ENCODE data around the gene TPM1. TPM values are rescaled to one million over a fixed set of nuclear protein-coding genes. Genes with fewer than 3 reads are reported as not detected.

Gene TPM1
- total RNA-seq, 4 donors from 2014 or later = 5,599 to 7,718 (median 6,496) TPM

GRCh38 chr15:63000706-63001105 lies 41.8 kb upstream of the TPM1 start:
- WGBS = 88% methylated on average over 3 of the region's 3 CpGs
- no peak for DNase-seq (ENCODE audit: extremely low spot score)
- Histone ChIP-seq H3K36me3 (no peaks in the 10 kb centered on the region), H3K4me3 (no peak overlapping the region), H3K4me1 (peaks cover 0 to 4% (median 0%) of the 10 kb centered on the region in 4 donors), H3K9me3 (no peaks in the 10 kb centered on the region), H3K27ac (replicated peaks in 1 of 4) (no peak overlapping the region), H3K27me3 (no peaks in the 10 kb centered on the region)
- TF ChIP-seq POLR2A (IDR thresholded peaks at IDR 0.05; ENCODE audit: low read depth) (no peak), EP300 (IDR thresholded peaks at IDR 0.05) (no peak), POLR2AphosphoS5 (IDR thresholded peaks at IDR 0.05) (no peak)
- TF ChIP-seq, protein P1, sequence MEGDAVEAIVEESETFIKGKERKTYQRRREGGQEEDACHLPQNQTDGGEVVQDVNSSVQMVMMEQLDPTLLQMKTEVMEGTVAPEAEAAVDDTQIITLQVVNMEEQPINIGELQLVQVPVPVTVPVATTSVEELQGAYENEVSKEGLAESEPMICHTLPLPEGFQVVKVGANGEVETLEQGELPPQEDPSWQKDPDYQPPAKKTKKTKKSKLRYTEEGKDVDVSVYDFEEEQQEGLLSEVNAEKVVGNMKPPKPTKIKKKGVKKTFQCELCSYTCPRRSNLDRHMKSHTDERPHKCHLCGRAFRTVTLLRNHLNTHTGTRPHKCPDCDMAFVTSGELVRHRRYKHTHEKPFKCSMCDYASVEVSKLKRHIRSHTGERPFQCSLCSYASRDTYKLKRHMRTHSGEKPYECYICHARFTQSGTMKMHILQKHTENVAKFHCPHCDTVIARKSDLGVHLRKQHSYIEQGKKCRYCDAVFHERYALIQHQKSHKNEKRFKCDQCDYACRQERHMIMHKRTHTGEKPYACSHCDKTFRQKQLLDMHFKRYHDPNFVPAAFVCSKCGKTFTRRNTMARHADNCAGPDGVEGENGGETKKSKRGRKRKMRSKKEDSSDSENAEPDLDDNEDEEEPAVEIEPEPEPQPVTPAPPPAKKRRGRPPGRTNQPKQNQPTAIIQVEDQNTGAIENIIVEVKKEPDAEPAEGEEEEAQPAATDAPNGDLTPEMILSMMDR (IDR thresholded peaks at IDR 0.05) = no peak
- intact Hi-C loops (cut with DNase I) = no loop called here

DNA sequence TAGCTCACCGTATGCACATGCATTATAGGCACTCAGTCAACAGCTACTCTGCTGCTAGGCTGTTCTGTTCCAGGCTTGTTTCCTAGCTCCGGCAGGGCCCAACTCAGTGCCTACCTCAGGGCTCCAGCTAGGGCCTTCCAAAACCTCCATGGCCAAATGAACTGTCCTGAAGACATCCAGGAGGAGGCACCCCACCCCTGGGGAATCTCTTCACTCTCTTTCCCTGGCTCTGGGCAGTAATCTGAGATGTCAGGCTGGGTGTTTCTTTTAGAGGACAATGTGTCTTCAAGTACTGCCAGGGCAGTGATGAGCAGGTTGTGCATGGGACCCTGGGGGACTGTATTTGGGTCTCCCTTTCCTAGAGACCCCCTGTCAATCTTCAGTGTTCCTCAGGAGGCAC lies 38.3 kb upstream of the TPM1 start:
- Histone ChIP-seq H3K36me3 (no peaks in the 10 kb centered on the region), H3K4me1 (peaks cover 0 to 4% (median 0%) of the 10 kb centered on the region in 4 donors), H3K9me3 (no peaks in the 10 kb centered on the region), H3K4me3 (no peak overlapping the region), H3K27me3 (no peaks in the 10 kb centered on the region), H3K27ac (replicated peaks in 1 of 4) (no peak overlapping the region)
- intact Hi-C loops (cut with DNase I) = no loop called here
- TF ChIP-seq, protein P1 (IDR thresholded peaks at IDR 0.05) = no peak
- no peak for TF ChIP-seq EP300 (IDR thresholded peaks at IDR 0.05)
- no peak for TF ChIP-seq POLR2A (IDR thresholded peaks at IDR 0.05; ENCODE audit: low read depth)
- TF ChIP-seq POLR2AphosphoS5 (IDR thresholded peaks at IDR 0.05) = no peak
- 80% methylated on average over 1 of the region's 2 CpGs for WGBS
- no peak for DNase-seq (ENCODE audit: extremely low spot score)

- 71% methylated on average over 8 of the region's 8 CpGs for WGBS
- H3K9me3 ChIP-seq = no peaks in the 10 kb centered on the region
- intact Hi-C loops (cut with DNase I) = no loop called here
- TF ChIP-seq POLR2AphosphoS5 (IDR thresholded peaks at IDR 0.05) (no peak), POLR2A (IDR thresholded peaks at IDR 0.05; ENCODE audit: low read depth) (no peak), EP300 (IDR thresholded peaks at IDR 0.05) (no peak)
- TF ChIP-seq, protein P1 (IDR thresholded peaks at IDR 0.05) = no peak
- no peak overlapping the region for H3K4me3 ChIP-seq
- H3K4me1 ChIP-seq = no peaks in the 10 kb centered on the region
- DNase-seq (ENCODE audit: extremely low spot score) = no peak
- no peak overlapping the region for H3K27ac ChIP-seq (replicated peaks in 1 of 4)
- no peaks in the 10 kb centered on the region for H3K36me3 ChIP-seq
- no peaks in the 10 kb centered on the region for H3K27me3 ChIP-seq
These were observed 36.3 kb upstream of the TPM1 start for GRCh38 chr15:63006032-63006878.

GRCh38 chr15:63008333-63009049 lies 34.1 kb upstream of the TPM1 start:
- peaks cover 0 to 9% (median 7%) of the 10 kb centered on the region in 4 donors for H3K4me1 ChIP-seq
- 89% methylated on average over 6 of the region's 6 CpGs for WGBS
- no peak overlapping the region for H3K4me3 ChIP-seq
- H3K9me3 ChIP-seq = no peaks in the 10 kb centered on the region
- no peaks in the 10 kb centered on the region for H3K36me3 ChIP-seq
- DNase-seq (ENCODE audit: extremely low spot score) = no peak
- no peak overlapping the region for H3K27ac ChIP-seq (replicated peaks in 1 of 4)
- TF ChIP-seq, protein P1 (IDR thresholded peaks at IDR 0.05) = no peak
- TF ChIP-seq POLR2A (IDR thresholded peaks at IDR 0.05; ENCODE audit: low read depth) = no peak
- no peak for TF ChIP-seq EP300 (IDR thresholded peaks at IDR 0.05)
- TF ChIP-seq POLR2AphosphoS5 (IDR thresholded peaks at IDR 0.05) = no peak
- intact Hi-C loops (cut with DNase I) = no loop called here
- no peaks in the 10 kb centered on the region for H3K27me3 ChIP-seq
